C4-2B (cell line): Measurements from ENCODE around the gene LEAP2.

Experiments
- ZFX ChIP-seq: fragments of 450-650 bp; IDR thresholded peaks from 2 replicates; pipeline ENCODE4 v1.6.1; 2017
- TF ChIP-seq, protein P1 (sequence below): fragments of 450-650 bp; conservative IDR thresholded peaks from 2 replicates; pipeline ENCODE4 v1.5.1; 2017; ENCODE audit warnings: mild to moderate bottlenecking

DNA sequence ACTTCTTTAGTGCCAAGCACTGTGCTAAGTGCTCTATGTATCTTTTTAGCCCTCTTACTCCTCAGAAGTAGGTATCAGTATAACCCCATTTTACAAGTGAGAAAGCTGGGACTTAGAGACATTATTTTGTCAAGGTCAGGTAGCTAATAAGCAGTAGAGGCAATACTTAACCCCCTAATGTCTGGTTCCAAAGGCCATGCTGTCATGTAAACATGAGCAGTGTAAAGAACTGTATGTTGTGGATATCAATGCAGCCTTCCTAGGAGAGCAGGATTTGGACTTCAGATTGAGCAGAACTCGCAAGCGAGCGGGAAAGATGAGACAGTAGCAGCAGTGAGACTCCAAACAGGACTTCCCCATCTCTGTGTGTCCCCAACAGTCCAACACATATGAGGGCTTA, 39.4 kb upstream of the LEAP2 start:
- TF ChIP-seq, protein P1, sequence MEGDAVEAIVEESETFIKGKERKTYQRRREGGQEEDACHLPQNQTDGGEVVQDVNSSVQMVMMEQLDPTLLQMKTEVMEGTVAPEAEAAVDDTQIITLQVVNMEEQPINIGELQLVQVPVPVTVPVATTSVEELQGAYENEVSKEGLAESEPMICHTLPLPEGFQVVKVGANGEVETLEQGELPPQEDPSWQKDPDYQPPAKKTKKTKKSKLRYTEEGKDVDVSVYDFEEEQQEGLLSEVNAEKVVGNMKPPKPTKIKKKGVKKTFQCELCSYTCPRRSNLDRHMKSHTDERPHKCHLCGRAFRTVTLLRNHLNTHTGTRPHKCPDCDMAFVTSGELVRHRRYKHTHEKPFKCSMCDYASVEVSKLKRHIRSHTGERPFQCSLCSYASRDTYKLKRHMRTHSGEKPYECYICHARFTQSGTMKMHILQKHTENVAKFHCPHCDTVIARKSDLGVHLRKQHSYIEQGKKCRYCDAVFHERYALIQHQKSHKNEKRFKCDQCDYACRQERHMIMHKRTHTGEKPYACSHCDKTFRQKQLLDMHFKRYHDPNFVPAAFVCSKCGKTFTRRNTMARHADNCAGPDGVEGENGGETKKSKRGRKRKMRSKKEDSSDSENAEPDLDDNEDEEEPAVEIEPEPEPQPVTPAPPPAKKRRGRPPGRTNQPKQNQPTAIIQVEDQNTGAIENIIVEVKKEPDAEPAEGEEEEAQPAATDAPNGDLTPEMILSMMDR: no peak
- no peak for TF ChIP-seq ZFX
